Stimulated activated CD4-positive, alpha-beta T cell treated with anti-CD3 and anti-CD28 coated beads, Interleukin-12 subunit alpha, Interleukin-12 subunit beta, amount 100 ng/mL, for 24 hours (primary cell): ENCODE data around the gene CACNA1H.
"Not testable (repeated sequence)": the region's sequence is repeated elsewhere in the genome, so short reads cannot be mapped to it uniquely, and the experiment has no call there.

Experiments
- DNase-seq, 2 experiments: peaks; one replicate each; pipeline ENCODE4 v3.0.0-alpha.2; 2020; ENCODE audit warnings: low read depth in 2 of 2

Gene CACNA1H

DNA sequence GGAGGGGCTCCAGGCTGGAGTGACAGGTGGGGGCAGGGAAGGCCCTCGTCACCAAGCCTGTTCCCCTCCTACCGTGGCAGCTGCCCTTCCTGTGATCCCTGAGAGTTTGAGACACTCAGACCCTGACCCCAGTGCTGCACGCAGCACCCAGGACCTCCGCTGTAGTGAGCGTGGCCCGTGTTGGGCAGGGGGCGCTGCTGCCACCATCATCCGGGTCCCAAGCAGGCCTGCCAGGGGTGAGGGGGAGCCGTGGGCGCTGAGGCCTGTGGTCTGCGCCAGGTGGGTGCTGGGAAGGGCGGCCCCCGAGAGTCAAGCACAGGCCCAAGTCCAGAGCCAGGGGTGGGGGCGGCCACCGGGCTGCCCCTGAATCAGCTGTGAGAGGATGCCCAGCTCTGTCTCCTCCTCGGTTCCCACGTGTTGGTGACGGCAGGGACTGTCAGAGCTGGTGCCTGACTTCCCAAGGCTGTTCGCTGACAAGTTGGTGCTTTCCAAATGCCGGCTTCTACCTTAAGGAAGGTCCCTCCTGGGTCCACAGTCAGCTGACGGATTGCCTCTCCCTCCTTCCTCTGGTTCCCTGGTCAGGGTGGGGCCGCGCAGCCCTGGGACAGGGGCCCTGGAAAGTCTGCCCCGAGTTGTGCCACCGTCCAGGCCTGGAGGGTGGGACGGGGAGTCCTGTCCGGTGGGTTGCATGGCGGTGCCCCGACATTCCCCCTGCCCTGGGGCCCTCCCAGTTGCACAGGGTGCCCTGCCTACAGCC is 41.1 kb downstream of the CACNA1H start:
- DNase-seq: no peak

- no peak for DNase-seq
These were observed 41.9 kb downstream of the CACNA1H start for GRCh38 chr16:1194665-1195392.

- DNase-seq: no peak
These were observed 42.4 kb downstream of the CACNA1H start for GRCh38 chr16:1195393-1195666.

DNA sequence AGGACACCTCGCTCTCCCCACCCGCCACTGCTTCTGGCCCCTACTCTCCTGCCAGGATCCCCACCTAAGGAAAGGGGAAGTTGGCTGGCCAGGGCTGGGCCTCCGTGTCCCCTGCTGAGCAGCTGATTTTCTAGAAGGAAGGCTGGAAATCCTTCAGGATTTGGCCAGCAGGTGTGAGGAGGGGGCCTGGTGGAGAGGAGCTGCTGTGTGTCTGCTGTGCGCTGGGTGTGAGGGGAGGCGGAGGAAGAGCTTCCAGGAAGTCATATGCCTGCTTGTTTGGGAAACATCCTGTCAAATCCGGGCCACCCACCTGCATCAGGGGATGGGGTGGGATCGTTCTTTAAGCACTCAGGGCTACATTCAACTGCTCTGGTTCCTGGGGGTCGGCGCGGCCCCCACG is 43.6 kb downstream of the CACNA1H start:
- no peak for DNase-seq

DNA sequence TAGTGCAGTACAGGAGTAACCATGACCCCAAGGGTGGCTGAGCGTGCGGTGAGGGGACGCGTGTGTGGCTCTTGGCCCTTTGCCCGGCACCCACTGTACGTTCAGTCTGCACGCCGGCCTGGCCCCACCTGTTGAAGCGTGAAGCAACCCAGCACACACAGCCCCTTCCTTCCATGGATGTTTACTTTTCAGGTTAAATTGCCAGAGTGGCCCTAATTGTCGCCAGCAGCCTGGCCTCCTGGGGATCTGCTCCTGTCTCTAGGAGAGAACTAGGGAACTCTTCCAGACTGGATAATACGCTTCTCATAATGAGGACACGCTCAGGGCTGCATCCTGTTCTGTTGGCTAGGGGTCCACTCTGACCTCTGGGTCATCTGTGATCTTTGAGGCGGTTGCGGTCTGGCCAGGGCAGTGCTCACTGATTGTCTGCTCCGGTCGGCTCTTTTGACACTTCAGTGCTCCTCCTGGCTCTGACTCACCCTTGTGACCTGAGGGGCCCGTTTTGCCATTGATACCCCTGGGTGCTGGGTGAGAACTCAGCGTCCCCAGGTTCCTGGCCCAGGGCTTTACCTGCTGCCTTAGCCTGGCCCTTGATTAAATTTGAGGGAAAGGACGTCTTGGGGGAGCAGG is 44.4 kb downstream of the CACNA1H start:
- DNase-seq: no peak

DNA sequence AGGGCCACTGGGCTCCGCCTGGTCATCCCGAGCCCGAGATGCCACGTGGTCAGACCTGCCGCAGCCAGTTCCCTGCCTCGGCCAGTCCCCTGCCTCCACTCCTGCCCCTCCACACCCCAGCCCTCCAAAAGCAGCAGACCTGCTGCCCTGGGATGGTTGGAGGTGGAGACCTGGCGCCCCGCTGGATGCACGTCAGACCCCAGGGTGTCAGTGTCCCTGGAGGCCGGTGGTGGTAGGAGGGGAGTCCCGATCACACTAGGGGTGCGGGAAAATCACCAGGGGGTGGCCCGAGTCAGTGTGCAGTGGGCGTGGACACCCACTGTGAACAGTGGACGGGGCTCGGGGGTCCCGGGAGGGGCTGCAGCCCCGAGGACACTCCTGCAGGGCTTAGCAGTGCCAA is 45.3 kb downstream of the CACNA1H start:
- no peak for DNase-seq

GRCh38 chr16:1198671-1199346 is 45.9 kb downstream of the CACNA1H start:
- DNase-seq: not testable (repeated sequence)

GRCh38 chr16:1199347-1200013 is 46.6 kb downstream of the CACNA1H start:
- DNase-seq: no peak

GRCh38 chr16:1200014-1200627 is 47.2 kb downstream of the CACNA1H start:
- DNase-seq: no peak

- no peak for DNase-seq
These were observed 48.5 kb downstream of the CACNA1H start for GRCh38 chr16:1201444-1201843.

- no peak for DNase-seq
These were observed 49.4 kb downstream of the CACNA1H start for GRCh38 chr16:1202274-1202673.

- no peak for DNase-seq
These were observed 52.0 kb downstream of the CACNA1H start for GRCh38 chr16:1204933-1205332.

DNA sequence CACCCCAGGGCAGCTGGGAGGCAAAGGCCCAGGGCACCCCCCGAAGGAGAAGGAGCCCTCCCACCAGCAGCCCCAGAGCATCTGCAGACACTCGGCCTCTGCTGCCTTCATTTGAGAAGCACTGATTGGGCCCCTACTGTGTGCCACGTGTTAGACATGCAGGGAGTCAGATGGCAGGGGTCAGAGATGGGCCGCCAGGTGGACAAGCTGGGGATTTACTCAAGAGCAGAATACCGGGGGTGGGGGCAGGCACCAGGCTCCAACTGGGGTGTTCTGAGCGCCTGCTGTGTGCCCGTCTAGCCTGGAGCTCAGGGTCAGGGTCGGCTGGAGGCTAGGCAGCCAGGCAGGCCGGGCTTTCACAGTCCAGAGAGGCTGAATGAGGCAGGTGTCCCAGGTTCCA is 53.4 kb downstream of the CACNA1H start:
- no peak for DNase-seq

DNA sequence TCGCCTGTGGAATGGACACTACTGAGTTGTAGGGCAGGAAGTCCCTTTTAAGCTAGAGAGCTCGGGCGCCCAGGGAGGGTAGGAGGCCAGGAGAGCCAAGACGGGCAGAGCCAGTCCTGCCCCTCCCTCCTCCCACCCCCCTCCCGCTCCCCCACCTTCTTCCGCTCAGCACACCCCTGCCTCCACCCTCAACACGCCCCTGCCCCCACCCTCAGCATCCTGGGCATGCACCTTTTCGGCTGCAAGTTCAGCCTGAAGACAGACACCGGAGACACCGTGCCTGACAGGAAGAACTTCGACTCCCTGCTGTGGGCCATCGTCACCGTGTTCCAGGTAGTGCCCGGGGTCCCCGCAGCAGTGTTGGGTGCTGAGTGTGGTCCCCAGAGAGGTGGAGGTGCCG is 53.9 kb downstream of the CACNA1H start:
- DNase-seq: no peak

DNA sequence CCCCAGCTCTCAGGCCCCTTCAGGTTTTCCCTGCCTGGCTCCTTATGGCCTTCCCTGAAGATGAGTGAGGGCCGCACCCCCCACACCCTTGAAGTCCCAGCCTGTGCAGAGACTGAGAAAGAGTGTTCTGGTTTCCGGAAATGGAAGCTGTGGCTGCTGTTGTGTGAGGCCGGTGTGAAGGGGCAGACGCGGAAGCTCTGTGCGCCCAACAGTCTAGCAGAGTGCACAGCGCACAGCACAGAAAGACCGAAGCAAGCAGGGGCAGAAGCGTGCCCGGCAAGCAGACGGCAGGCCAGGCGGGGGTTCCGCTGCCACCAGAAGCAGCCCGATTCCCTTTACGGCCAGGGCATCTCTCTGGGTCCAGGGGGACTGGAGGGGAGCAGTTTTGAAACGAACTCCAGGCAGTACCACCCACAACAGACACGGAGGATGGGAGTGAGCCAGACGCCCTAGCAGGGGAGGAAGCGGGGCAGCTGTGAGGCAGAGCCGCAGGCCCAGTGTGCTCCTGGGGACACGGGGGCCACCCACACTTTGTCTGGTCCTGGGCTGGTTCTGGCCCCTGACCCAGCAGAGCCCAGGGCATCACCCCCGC is 55.4 kb downstream of the CACNA1H start:
- no peak for DNase-seq

GRCh38 chr16:1209081-1209480 is 56.2 kb downstream of the CACNA1H start:
- no peak for DNase-seq

- no peak for DNase-seq
These were observed 57.6 kb downstream of the CACNA1H start for GRCh38 chr16:1210461-1210860.

DNA sequence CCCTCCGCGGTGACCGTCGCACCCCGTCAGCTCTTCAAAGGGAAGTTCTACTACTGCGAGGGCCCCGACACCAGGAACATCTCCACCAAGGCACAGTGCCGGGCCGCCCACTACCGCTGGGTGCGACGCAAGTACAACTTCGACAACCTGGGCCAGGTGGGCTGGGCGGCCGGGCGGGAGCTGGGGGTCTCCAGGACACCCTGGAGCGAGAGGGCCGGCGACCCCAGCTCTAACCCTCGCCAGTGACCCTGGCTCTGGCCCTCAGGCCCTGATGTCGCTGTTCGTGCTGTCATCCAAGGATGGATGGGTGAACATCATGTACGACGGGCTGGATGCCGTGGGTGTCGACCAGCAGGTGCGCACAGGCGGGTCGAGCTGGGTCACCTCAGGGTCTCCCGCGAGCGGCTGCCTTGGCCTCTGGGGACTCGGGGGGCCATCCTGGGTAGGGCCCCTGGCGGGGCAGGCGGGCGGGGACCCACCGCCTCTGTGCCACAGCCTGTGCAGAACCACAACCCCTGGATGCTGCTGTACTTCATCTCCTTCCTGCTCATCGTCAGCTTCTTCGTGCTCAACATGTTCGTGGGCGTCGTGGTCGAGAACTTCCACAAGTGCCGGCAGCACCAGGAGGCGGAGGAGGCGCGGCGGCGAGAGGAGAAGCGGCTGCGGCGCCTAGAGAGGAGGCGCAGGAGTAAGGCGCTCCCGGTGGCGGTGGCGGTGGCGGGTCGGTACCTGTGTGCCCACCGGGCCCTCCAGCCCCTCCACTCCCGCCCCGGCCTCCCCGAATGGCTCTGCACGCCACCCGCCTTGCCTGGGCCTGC is 58.8 kb downstream of the CACNA1H start:
- DNase-seq: no peak

DNA sequence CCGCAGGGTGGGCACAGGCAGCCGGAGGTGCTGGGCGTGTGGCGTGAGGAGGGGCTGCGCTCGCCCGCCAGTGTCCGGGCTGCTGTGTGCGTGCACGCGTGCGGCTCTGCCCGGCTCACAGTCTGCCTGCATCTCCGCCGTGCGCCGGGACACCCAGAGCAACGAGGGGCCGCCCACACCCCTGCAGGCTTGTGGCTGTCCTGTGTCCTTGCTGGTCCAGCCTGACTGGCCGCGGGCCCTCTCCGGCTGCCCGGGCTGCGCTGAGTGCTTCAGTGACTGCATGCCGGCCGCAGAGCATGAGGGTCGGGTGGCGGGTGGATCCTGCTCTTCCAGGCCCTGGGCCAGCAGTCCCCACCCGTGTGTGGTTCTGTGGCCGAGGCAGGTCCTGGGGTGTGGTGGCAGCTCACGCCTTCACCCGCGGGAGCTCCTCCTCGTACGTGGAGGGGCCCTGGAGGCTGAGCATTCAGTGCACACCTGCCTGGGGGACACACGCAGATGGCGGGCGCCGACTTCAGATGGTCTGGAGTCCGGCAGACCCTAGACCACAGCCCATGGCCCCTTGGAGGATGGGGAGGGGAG is 59.8 kb downstream of the CACNA1H start:
- no peak for DNase-seq

DNA sequence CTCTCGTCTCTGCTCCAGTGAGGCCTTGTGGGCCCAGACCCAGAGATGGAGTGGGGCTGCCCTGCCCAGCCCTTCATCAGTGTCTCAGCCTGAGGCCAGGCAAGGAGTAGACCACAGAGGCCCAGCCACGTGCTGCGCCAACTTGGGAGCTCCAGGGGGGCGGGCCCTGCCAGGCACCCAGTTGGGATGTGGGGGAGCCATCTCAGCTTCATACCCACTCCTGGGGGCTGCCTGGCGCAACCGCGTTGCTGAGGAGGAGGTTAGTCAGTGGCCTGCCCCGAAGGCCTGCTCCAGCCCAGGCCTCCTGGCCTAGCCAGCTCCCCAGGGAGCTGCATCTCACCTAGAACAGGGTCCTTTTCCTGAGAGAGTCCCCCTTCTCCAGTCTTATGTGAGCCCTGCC is 60.3 kb downstream of the CACNA1H start:
- no peak for DNase-seq
